Neural crest cell (in vitro differentiated cells): ENCODE results near the gene SMYD5. TPM values are rescaled to one million over a fixed set of nuclear protein-coding genes. Genes with fewer than 3 reads are reported as not detected.
A peak's percentile ranks its signal among the peaks of the same experiment; 100 is the strongest.

ENCODE experiments used
- DNase-seq: peaks from one replicate; pipeline ENCODE4 v3.0.0; 2021; ENCODE audit warnings: low read depth, mixed read lengths, low spot score
- H3K27ac Mint-ChIP-seq: one replicate; pipeline ENCODE4 v1.8.0; 2021; ENCODE audit warnings: mild to moderate bottlenecking, mixed read lengths; ENCODE audit not compliant: unreplicated experiment
- H3K27me3 Mint-ChIP-seq: 2 replicates; pipeline ENCODE4 v1.8.0; 2021; ENCODE audit warnings: low read depth, mild to moderate bottlenecking, mixed read lengths
- H3K36me3 Mint-ChIP-seq: 2 replicates; pipeline ENCODE4 v1.8.0; 2021; ENCODE audit warnings: low read depth, mild to moderate bottlenecking, mixed read lengths
- H3K4me1 Mint-ChIP-seq: 2 replicates; pipeline ENCODE4 v1.8.0; 2021; ENCODE audit warnings: mixed read lengths
- H3K4me3 Mint-ChIP-seq: one replicate; pipeline ENCODE4 v1.8.0; 2021; ENCODE audit warnings: mild to moderate bottlenecking, mixed read lengths
- H3K9me3 Mint-ChIP-seq: 2 replicates; pipeline ENCODE4 v1.8.0; 2021; ENCODE audit warnings: mixed read lengths
- CTCF ChIP-seq: fragments of 200-600 bp; sonication (generic); conservative IDR thresholded peaks from 2 replicates; pipeline ENCODE4 v1.5.0; 2021; ENCODE audit warnings: antibody characterized with exemption, mild to moderate bottlenecking
- total RNA-seq: library from RNA; stranded (reverse); gene quantifications from 2 replicates; pipeline ENCODE4 v1.2.1, GENCODE V29; 2021

Gene SMYD5
- total RNA-seq, 1 donor from 2014 or later: 33.7 TPM

- no peak for DNase-seq
- no peak for TF ChIP-seq CTCF
- Mint-ChIP-seq H3K4me1 (peaks cover 7% of the 10 kb centered on the region), H3K4me3 (no peak overlapping the region), H3K36me3 (peaks cover 9% of the 10 kb centered on the region), H3K9me3 (no peaks in the 10 kb centered on the region), H3K27ac (no peak overlapping the region), H3K27me3 (peaks cover 54% of the 10 kb centered on the region)
Measured at GRCh38 chr2:73267008-73267407, 53.0 kb downstream of the SMYD5 start.

GRCh38 chr2:73268366-73268829, 54.4 kb downstream of the SMYD5 start:
- H3K36me3 Mint-ChIP-seq: peaks cover 9% of the 10 kb centered on the region
- H3K27me3 Mint-ChIP-seq: peaks cover 65% of the 10 kb centered on the region
- no peak for TF ChIP-seq CTCF
- H3K27ac Mint-ChIP-seq: no peak overlapping the region
- no peaks in the 10 kb centered on the region for H3K9me3 Mint-ChIP-seq
- H3K4me3 Mint-ChIP-seq: peak overlapping the region; percentile 21
- DNase-seq: no peak
- H3K4me1 Mint-ChIP-seq: peaks cover 7% of the 10 kb centered on the region

- no peak overlapping the region for H3K4me3 Mint-ChIP-seq
Measured at GRCh38 chr2:73268830-73269685, 55.0 kb downstream of the SMYD5 start.

GRCh38 chr2:73269686-73270465, 55.8 kb downstream of the SMYD5 start:
- H3K4me3 Mint-ChIP-seq: no peak overlapping the region
- no peaks in the 10 kb centered on the region for H3K9me3 Mint-ChIP-seq
- no peak for TF ChIP-seq CTCF
- no peak overlapping the region for H3K27ac Mint-ChIP-seq
- peaks cover 13% of the 10 kb centered on the region for H3K36me3 Mint-ChIP-seq
- DNase-seq: no peak
- peaks cover 73% of the 10 kb centered on the region for H3K27me3 Mint-ChIP-seq
- H3K4me1 Mint-ChIP-seq: peaks cover 7% of the 10 kb centered on the region

More at GRCh38 chr2:73268830-73269685, 55.0 kb downstream of the SMYD5 start:
- DNase-seq: no peak
- Mint-ChIP-seq H3K9me3 (no peaks in the 10 kb centered on the region), H3K4me1 (peaks cover 7% of the 10 kb centered on the region), H3K27ac (no peak overlapping the region), H3K36me3 (peaks cover 12% of the 10 kb centered on the region), H3K27me3 (peaks cover 70% of the 10 kb centered on the region)
- TF ChIP-seq CTCF: peak; percentile 49

- H3K27ac Mint-ChIP-seq: no peak overlapping the region
- peaks cover 67% of the 10 kb centered on the region for H3K27me3 Mint-ChIP-seq
- H3K9me3 Mint-ChIP-seq: no peaks in the 10 kb centered on the region
Measured at GRCh38 chr2:73272270-73272669, 58.2 kb downstream of the SMYD5 start.

More at GRCh38 chr2:73272270-73272669, 58.2 kb downstream of the SMYD5 start:
- H3K4me3 Mint-ChIP-seq: no peak overlapping the region
- H3K36me3 Mint-ChIP-seq: peaks cover 9% of the 10 kb centered on the region
- no peak for DNase-seq
- H3K4me1 Mint-ChIP-seq: peaks cover 7% of the 10 kb centered on the region
- no peak for TF ChIP-seq CTCF

Other genes with a start within 250 kb of the SMYD5 start
- 21.8 and 23.3 TPM in 2 replicates for gene SFXN5, start 142.5 kb upstream of the SMYD5 start, total RNA-seq
- gene RAB11FIP5, start 101.3 kb upstream of the SMYD5 start, total RNA-seq: 6.7 and 10.1 TPM in 2 replicates
- gene NOTO, start 11.7 kb upstream of the SMYD5 start, total RNA-seq: not detected in 2 replicates
- 11.4 and 11.7 TPM in 2 replicates for gene PRADC1, start 19.0 kb downstream of the SMYD5 start, total RNA-seq
- gene CCT7, start 20.1 kb downstream of the SMYD5 start, total RNA-seq: 446 and 460 TPM in 2 replicates
- 3.7 and 4.5 TPM in 2 replicates for gene FBXO41, start 70.2 kb downstream of the SMYD5 start, total RNA-seq
- gene EGR4, start 79.3 kb downstream of the SMYD5 start, total RNA-seq: not detected in 2 replicates
- gene ALMS1, start 171.6 kb downstream of the SMYD5 start, total RNA-seq: 48.1 and 55.6 TPM in 2 replicates